K562 (cell line): ENCODE measurements around the gene PLA2G4F. TPM values are rescaled to one million over a fixed set of nuclear protein-coding genes. Genes with fewer than 3 reads are reported as not detected.

ENCODE experiments used
- ATAC-seq: fragments of 200-7000 bp; cut with Tn5 transposase; 3 replicates; pipeline ENCODE4 v1.9.1; 2020; ENCODE audit warnings: moderate library complexity
- BruUV-seq: library from RNA; stranded (reverse); fragments of 400-500 nt; replicated peaks from 2 replicates; lab custom pipeline; 2021; lab: Mats Ljungman, UMichigan
- CTCF ChIA-PET: fragments of 300-600 bp; formaldehyde crosslinking; extraction: SDS; loops from one replicate; lab custom pipeline; 2021; ENCODE audit warnings: low intra/inter-chr PET ratio; lab: Yijun Ruan, JAX
- POLR2A ChIA-PET: fragments of 300-600, 350-650 bp; sonication (Branson Sonifier 250); formaldehyde crosslinking; extraction: SDS; loops from one replicate; lab custom pipeline; 2021; ENCODE audit warnings: antibody characterized with exemption, inconsistent platforms; lab: Yijun Ruan, JAX
- DNase-seq, 4 experiments: peaks; one replicate each; pipeline versions ENCODE4 v3.0.0 to v3.0.0-alpha.2; 2011 to 2018; ENCODE audit warnings: low spot score in 3 of 4, mixed read lengths in 3 of 4; ENCODE audit errors: extremely low read depth in 1 of 4
- FAIRE-seq: peaks from 2 replicates; lab custom pipeline; 2011; peaks lifted over from hg19 to GRCh38; lab: Jason Lieb, UNC
- H2AFZ ChIP-seq: 2 replicates; pipeline ENCODE4 v1.6.0; 2011; ENCODE audit warnings: low read depth, low read length, control low read depth, inconsistent platforms
- H3K27ac ChIP-seq: fragments of 200-600 bp; 3 replicates; pipeline ENCODE4 v1.8.0; 2011; ENCODE audit warnings: low read depth, mild to moderate bottlenecking, control low read depth, inconsistent platforms, low read length, moderate library complexity, mixed read lengths; ENCODE audit errors: extremely low read depth
- H3K27me3 ChIP-seq, 2 experiments: fragments of 300-600 bp in 1 of 2; 2 replicates in 1 of 2; 3 replicates in 1 of 2; pipeline versions ENCODE4 v1.6.0 to v1.8.0; 2011; ENCODE audit warnings: inconsistent platforms in 2 of 2, low read length in 2 of 2, mild to moderate bottlenecking in 1 of 2, mixed read lengths in 1 of 2, moderate library complexity in 1 of 2; ENCODE audit not compliant: control insufficient read depth in 2 of 2, insufficient read depth in 2 of 2
- H3K36me3 ChIP-seq: fragments of 300-600 bp; 3 replicates; pipeline ENCODE4 v1.8.0; 2011; ENCODE audit warnings: mild to moderate bottlenecking, low read length, inconsistent platforms; ENCODE audit not compliant: control insufficient read depth, insufficient read depth
- H3K4me1 ChIP-seq, 2 experiments: fragments of 200-600 bp in 1 of 2; replicated peaks in 1 of 2; 2 replicates in 1 of 2; 3 replicates in 1 of 2; pipeline versions ENCODE4 v1.5.1 to v1.8.0; 2011; ENCODE audit warnings: inconsistent platforms in 2 of 2, low read length in 2 of 2, mild to moderate bottlenecking in 1 of 2, mixed read lengths in 1 of 2, moderate library complexity in 1 of 2; ENCODE audit not compliant: control insufficient read depth in 2 of 2, insufficient read depth in 2 of 2
- H3K4me2 ChIP-seq: 2 replicates; pipeline ENCODE4 v1.6.1; 2011; ENCODE audit warnings: low read length, control low read depth, inconsistent platforms, mixed read lengths; ENCODE audit not compliant: insufficient read depth
- H3K4me3 ChIP-seq: fragments of 200-600 bp; sonication (generic), shearing (Covaris generic); 2 replicates; pipeline ENCODE4 v1.5.1; 2016; ENCODE audit warnings: control low read depth, inconsistent platforms
- H3K79me2 ChIP-seq: fragments of 200-600 bp; 3 replicates; pipeline ENCODE4 v1.8.0; 2011; ENCODE audit warnings: low read length, inconsistent platforms; ENCODE audit not compliant: control insufficient read depth, insufficient read depth
- H3K9ac ChIP-seq, 2 experiments: 2 replicates each; pipeline versions ENCODE4 v1.6.0 to v1.6.1; 2011; ENCODE audit warnings: low read depth in 2 of 2, low read length in 2 of 2, control low read depth in 1 of 2, inconsistent platforms in 1 of 2, mild to moderate bottlenecking in 1 of 2, mixed read lengths in 1 of 2; ENCODE audit not compliant: insufficient read depth in 1 of 2
- H3K9me1 ChIP-seq: one replicate; pipeline ENCODE4 v1.6.0; 2011; ENCODE audit warnings: inconsistent platforms, mild to moderate bottlenecking, low read length, moderate library complexity; ENCODE audit not compliant: control insufficient read depth, insufficient read depth
- H3K9me3 ChIP-seq: replicated peaks from 2 replicates; pipeline ENCODE4 v1.5.1; 2011; ENCODE audit warnings: low read depth, low read length, inconsistent platforms; ENCODE audit not compliant: control insufficient read depth, insufficient read depth
- H4K20me1 ChIP-seq: replicated peaks from 2 replicates; pipeline ENCODE4 v1.6.1; 2011; ENCODE audit warnings: low read length, inconsistent platforms, mixed read lengths; ENCODE audit not compliant: control insufficient read depth, insufficient read depth
- MEIS2 ChIP-seq: fragments of 450-650 bp; IDR thresholded peaks from 2 replicates; pipeline ENCODE4 v1.6.1; 2014; ENCODE audit warnings: mild to moderate bottlenecking; ENCODE audit not compliant: partially characterized antibody
- RBM39 ChIP-seq: fragments of 200-400 bp; formaldehyde crosslinking; optimal IDR thresholded peaks from 2 replicates; pipeline ENCODE3; 2018; ENCODE audit warnings: low read depth, low read length
- ZC3H11A ChIP-seq: IDR thresholded peaks from 2 replicates; pipeline ENCODE4 v1.6.1; 2012; ENCODE audit warnings: low read depth, low read length, improper control_type of control experiment
- WGBS: fragments of 100-300 bp; shearing (Covaris generic); methylation state at CpG from one replicate; pipeline ENCODE4 v1.1.6; 2016; ENCODE audit warnings: low coverage, mixed read lengths; ENCODE audit not compliant: insufficient coverage; ENCODE audit errors: missing lambda C conversion rate; 5-methylcytosine and 5-hydroxymethylcytosine counted together
- in situ Hi-C: fragments of 300-500 bp; cut with MboI; formaldehyde crosslinking; loops from 4 replicates; pipeline ENCODE4 v1.15.0; 2018; ENCODE audit warnings: inconsistent platforms, mixed read lengths
- intact Hi-C: fragments of 100-400 bp; cut with micrococcal nuclease; formaldehyde crosslinking; loops from 2 replicates; pipeline ENCODE4 v1.14.2; 2022
- polyA plus RNA-seq, 8 experiments: library from polyadenylated mRNA; depleted of rRNA in 4 of 8; stranded (reverse) in 5 of 8; unstranded in 3 of 8; fragments of >200 nt; fragmentation: Nextera tagmentation in 2 of 8; fragmentation: Illumina TruSeq in 1 of 8; extraction: Ambion mirVana in 2 of 8; extraction: Trizol in 1 of 8; gene quantifications; 2 replicates each; pipeline versions ENCODE4 v1.2.1 to v1.2.3, GENCODE V29; 2011 to 2014; ENCODE audit warnings: inconsistent platforms in 1 of 8, missing spikeins in 1 of 8
- total RNA-seq, 7 experiments: library from RNA; depleted of rRNA in 6 of 7; stranded (reverse); fragments of >200 nt in 6 of 7; fragmentation: Illumina TruSeq in 2 of 7; extraction: Trizol in 2 of 7; gene quantifications; 2 replicates each; pipeline versions ENCODE4 v1.2.1 to v1.2.3, GENCODE V29; 2011 to 2021; ENCODE audit warnings: low replicate concordance in 1 of 7
- TF ChIP-seq, protein P1 (sequence below): fragments of 200-800 bp; sonication (Bioruptor generic); IDR thresholded peaks from 2 replicates; pipeline ENCODE4 v1.6.1; 2017; ENCODE audit warnings: missing genetic modification characterization, missing compliant biosample characterization

PLA2G4F gene
- total and polyA plus RNA-seq, 9 of the 15 experiments (the other 6 are each of a cell fraction or from before 2014, with no cell fraction given) = 0.02 TPM; not detected in 8

DNA sequence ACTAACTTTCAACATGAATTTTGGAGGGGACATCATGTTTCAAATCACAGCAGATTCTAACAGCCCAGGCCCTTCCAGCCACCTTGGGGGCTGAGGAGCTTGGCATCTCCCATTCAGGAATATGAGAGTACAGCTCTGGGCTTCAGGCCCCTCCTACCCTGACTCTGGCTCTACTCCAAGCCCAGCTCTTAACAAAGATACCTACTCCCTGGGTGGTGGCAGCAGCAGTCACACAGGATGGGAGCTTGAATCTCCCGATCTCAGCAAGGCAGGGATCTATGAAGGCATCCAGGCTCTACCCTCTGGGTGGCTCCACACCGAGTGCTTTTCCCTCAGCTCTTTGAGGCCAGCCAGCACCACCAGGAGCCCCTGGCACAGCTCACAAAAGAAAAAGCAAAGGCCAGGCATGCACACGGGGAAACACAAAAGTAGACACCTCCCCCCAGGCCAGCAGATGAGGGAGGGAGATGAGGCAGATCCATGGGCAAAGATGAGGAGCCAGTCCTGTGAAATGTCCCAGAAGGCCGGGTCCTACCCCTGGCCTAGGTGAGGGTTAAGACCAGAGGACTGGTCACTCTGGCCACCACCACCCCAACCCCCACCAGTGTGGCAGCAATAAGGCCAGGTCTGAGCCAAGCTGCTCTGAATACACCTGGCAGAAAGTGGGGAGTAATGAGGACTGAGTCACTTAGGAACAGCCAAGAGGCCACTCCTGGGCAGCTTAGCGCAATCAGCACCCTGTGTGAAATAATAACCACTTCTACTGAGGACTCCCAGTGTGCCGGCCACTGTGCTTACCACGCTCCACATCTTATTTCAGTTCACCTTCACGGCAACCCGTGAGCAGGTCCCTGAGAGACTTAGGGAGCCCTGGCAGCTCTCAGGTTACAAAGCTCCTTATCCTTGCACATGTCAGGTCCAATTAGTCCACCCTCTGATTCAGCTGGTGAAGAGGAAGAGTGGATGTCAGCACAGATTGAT lies 24.3 kb downstream of the PLA2G4F start:
- no peak for ATAC-seq
- ChIA-PET POLR2A (interaction anchor here (0.5 to 1.3 kb wide), 5 partner anchors 13 to 25 kb away, joined by 3 to 4 read pairs (median 3); partner anchors contain the start of gene PLA2G4F), CTCF (interaction anchor here (0.6 to 1.5 kb wide), 2 partner anchors 66 to 666 kb away, joined by 3 to 5 read pairs; no protein-coding TSS in a partner anchor)
- BruUV-seq = no TSS peak
- no peaks in the 10 kb centered on the region for H3K4me1 ChIP-seq
- no peaks in the 10 kb centered on the region for H3K9me3 ChIP-seq
- FAIRE-seq = no peak
- no peak overlapping the region for H3K27ac ChIP-seq
- 0 out of 2 replicates have a peak, but pooled peaks cover 4% of the 10 kb centered on the region for H4K20me1 ChIP-seq
- H3K9ac ChIP-seq = no peak overlapping the region
- H3K36me3 ChIP-seq = no peaks in the 10 kb centered on the region
- intact Hi-C loops = loop anchor here (2.0 to 5.0 kb wide), 2 partner anchors 35 to 143 kb away; no protein-coding TSS in a partner anchor
- WGBS = 3% methylated on average over 9 of the region's 9 CpGs
- DNase-seq = peak in 1 of 4 experiments; percentile 4
- TF ChIP-seq RBM39 (no peak), MEIS2 (no peak), ZC3H11A (no peak)
- TF ChIP-seq, protein P1, sequence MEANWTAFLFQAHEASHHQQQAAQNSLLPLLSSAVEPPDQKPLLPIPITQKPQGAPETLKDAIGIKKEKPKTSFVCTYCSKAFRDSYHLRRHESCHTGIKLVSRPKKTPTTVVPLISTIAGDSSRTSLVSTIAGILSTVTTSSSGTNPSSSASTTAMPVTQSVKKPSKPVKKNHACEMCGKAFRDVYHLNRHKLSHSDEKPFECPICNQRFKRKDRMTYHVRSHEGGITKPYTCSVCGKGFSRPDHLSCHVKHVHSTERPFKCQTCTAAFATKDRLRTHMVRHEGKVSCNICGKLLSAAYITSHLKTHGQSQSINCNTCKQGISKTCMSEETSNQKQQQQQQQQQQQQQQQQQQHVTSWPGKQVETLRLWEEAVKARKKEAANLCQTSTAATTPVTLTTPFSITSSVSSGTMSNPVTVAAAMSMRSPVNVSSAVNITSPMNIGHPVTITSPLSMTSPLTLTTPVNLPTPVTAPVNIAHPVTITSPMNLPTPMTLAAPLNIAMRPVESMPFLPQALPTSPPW (CRISPR knock-in tag) = no peak
- peaks cover 6 to 40% of the 10 kb centered on the region in 2 experiments; a peak in 4 of 5 replicates for H3K27me3 ChIP-seq
- no peak overlapping the region for H3K4me3 ChIP-seq
- no peak overlapping the region for H3K4me2 ChIP-seq
- no peaks in the 10 kb centered on the region for H3K79me2 ChIP-seq
- in situ Hi-C loops = no loop called here
- no peak overlapping the region for H2AFZ ChIP-seq
- H3K9me1 ChIP-seq = no peaks in the 10 kb centered on the region
